Stimulated activated CD4-positive, alpha-beta T cell treated with anti-CD3 and anti-CD28 coated beads, Interleukin-1b, Interleukin-23, amount 100 ng/mL, for 1 hour (primary cell): ENCODE data around the gene NDUFB10.
"Not testable (repeated sequence)": the region's sequence is repeated elsewhere in the genome, so short reads cannot be mapped to it uniquely, and the experiment has no call there.

Experiments used
- DNase-seq, 2 donors: peaks; one replicate each; pipeline ENCODE4 v3.0.0-alpha.2; 2020; ENCODE audit warnings: low read depth in 2 of 2

Gene NDUFB10

GRCh38 chr16:1924095-1924494 is 35.2 kb upstream of the NDUFB10 start:
- no peak for DNase-seq

- no peak for DNase-seq
Observed at GRCh38 chr16:1926271-1926670, 33.1 kb upstream of the NDUFB10 start.

GRCh38 chr16:1929105-1929504 is 30.2 kb upstream of the NDUFB10 start:
- DNase-seq: no peak

- peak; percentile 84 to 93 for DNase-seq
Observed at GRCh38 chr16:1929578-1930337, 29.6 kb upstream of the NDUFB10 start.

- no peak for DNase-seq
Observed at GRCh38 chr16:1930338-1930720, 29.0 kb upstream of the NDUFB10 start.

GRCh38 chr16:1932050-1933028 is 27.0 kb upstream of the NDUFB10 start:
- DNase-seq: no peak

- DNase-seq: no peak
Observed at GRCh38 chr16:1933097-1933661, 26.2 kb upstream of the NDUFB10 start.

- no peak for DNase-seq
Observed at GRCh38 chr16:1936945-1937479, 22.3 kb upstream of the NDUFB10 start.

- DNase-seq: no peak
Observed at GRCh38 chr16:1938316-1938715, 21.0 kb upstream of the NDUFB10 start.

- DNase-seq: no peak
Observed at GRCh38 chr16:1938910-1939309, 20.4 kb upstream of the NDUFB10 start.

GRCh38 chr16:1939833-1940232 is 19.5 kb upstream of the NDUFB10 start:
- DNase-seq: not testable (repeated sequence)

GRCh38 chr16:1940273-1941161 is 18.8 kb upstream of the NDUFB10 start:
- no peak for DNase-seq

GRCh38 chr16:1941162-1942046 is 17.9 kb upstream of the NDUFB10 start:
- no peak for DNase-seq

GRCh38 chr16:1942047-1942809 is 17.1 kb upstream of the NDUFB10 start:
- DNase-seq: no peak

GRCh38 chr16:1942810-1943726 is 16.3 kb upstream of the NDUFB10 start, which contains the start of gene MSRB1:
MSRB1 (minus strand) TSS chr16:1943199; CDS start chr16:1943156, 43 bp downstream.
- peak; percentile 97 to 99 for DNase-seq

- DNase-seq: no peak
Observed at GRCh38 chr16:1944612-1945199, 14.6 kb upstream of the NDUFB10 start.

GRCh38 chr16:1945559-1946391 is 13.6 kb upstream of the NDUFB10 start:
- DNase-seq: no peak
